ENCODE measurements around the gene GRM7.

Gene GRM7

DNA sequence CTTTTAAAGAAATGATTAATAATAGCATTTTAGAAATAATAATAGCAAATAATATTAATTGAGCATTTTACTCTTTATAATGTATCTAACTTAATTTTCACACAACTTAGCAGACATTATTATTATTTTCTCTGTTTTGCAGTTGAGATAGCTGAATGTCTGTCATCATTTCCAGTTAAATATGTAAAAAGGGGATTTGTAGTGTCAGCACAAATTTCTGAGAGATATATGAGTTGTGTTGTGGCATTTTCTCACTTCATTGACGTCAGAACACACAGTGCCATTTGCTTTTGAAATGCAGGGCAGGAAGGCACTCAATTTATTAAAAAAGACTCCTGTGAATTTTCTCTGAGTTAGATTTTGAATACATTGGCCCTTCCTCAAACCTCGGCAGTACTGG, 111.0 kb downstream of the GRM7 start:
- H3K9me3 ChIP-seq (ENCODE audit: severe bottlenecking) = no peaks in the 10 kb centered on the region
- TF ChIP-seq, protein P1, sequence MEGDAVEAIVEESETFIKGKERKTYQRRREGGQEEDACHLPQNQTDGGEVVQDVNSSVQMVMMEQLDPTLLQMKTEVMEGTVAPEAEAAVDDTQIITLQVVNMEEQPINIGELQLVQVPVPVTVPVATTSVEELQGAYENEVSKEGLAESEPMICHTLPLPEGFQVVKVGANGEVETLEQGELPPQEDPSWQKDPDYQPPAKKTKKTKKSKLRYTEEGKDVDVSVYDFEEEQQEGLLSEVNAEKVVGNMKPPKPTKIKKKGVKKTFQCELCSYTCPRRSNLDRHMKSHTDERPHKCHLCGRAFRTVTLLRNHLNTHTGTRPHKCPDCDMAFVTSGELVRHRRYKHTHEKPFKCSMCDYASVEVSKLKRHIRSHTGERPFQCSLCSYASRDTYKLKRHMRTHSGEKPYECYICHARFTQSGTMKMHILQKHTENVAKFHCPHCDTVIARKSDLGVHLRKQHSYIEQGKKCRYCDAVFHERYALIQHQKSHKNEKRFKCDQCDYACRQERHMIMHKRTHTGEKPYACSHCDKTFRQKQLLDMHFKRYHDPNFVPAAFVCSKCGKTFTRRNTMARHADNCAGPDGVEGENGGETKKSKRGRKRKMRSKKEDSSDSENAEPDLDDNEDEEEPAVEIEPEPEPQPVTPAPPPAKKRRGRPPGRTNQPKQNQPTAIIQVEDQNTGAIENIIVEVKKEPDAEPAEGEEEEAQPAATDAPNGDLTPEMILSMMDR (IDR thresholded peaks at IDR 0.05; ENCODE audit: low read depth, low read length) = no peak

DNA sequence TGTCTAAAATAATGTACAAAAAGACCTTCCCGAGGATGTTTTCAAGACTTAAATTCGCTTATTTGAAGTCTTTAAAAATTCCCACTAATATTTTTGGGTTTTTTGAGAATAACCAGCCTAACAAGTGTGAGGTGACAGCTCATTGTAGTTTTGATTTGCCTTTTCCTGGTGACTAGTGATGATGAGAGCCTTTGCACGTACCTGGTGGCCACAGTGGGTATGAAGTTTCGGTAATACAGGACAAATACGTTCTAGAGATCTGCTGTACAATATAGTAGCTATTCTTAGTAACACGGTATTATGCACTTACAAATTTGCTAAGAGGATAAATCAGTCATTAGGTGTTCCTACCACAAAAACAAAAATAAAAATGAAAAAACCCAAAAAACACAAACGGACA, 124.9 kb downstream of the GRM7 start:
- no peaks in the 10 kb centered on the region for H3K36me3 ChIP-seq
- DNase-seq = no peak
- no peaks in the 10 kb centered on the region for H3K27me3 ChIP-seq (ENCODE audit: insufficient read depth, low read depth, severe bottlenecking)
- H3K4me3 ChIP-seq (ENCODE audit: low read depth, low read length) = no peak overlapping the region
- H3K27ac ChIP-seq = no peak overlapping the region
- TF ChIP-seq, protein P1 (IDR thresholded peaks at IDR 0.05; ENCODE audit: low read depth, low read length) = no peak
- H3K9me3 ChIP-seq (ENCODE audit: severe bottlenecking) = no peaks in the 10 kb centered on the region

More for the DNA sequence above, 111.0 kb downstream of the GRM7 start:
- no peak for DNase-seq
- Histone ChIP-seq H3K36me3 (no peaks in the 10 kb centered on the region), H3K4me3 (ENCODE audit: low read depth, low read length) (no peak overlapping the region), H3K27me3 (ENCODE audit: insufficient read depth, low read depth, severe bottlenecking) (no peaks in the 10 kb centered on the region), H3K27ac (no peak overlapping the region)

DNA sequence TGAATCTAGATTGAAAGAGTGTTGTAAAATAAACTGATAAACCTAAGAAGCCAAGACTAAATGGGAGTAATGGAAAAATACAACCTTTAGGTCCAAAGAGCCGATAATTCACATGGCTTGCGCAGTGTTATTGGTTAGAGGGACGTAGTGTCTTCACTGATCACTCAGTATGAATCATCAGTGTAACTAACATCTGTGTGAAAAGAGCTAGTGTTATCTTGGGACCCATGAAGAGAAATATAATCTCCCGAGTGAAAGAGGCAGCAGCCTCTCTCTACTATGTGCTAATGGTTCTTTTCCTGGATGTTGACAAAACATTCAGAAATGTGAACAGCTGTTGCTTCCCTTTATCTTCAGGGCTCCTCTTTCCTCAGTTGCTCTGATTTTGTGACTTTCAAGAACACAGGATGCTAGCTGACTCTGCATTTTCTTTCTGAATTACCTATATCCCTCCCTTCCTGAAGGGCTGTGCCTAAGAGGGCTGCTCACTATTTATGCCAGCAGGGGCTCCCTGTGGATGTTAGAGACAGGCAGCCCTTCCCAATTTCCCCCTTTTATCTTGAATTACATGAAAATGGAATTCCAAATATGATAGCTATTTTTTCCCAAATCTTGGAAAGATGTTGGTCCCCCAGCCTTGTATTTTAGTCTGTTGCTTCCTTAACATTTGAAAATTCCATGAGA, 128.8 kb downstream of the GRM7 start:
- H3K4me3 ChIP-seq (ENCODE audit: low read depth, low read length) = no peak overlapping the region
- no peak overlapping the region for H3K27ac ChIP-seq
- H3K36me3 ChIP-seq = no peaks in the 10 kb centered on the region
- no peaks in the 10 kb centered on the region for H3K27me3 ChIP-seq (ENCODE audit: insufficient read depth, low read depth, severe bottlenecking)
- TF ChIP-seq, protein P1 (IDR thresholded peaks at IDR 0.05; ENCODE audit: low read depth, low read length) = no peak
- no peak for DNase-seq
- no peaks in the 10 kb centered on the region for H3K9me3 ChIP-seq (ENCODE audit: severe bottlenecking)

DNA sequence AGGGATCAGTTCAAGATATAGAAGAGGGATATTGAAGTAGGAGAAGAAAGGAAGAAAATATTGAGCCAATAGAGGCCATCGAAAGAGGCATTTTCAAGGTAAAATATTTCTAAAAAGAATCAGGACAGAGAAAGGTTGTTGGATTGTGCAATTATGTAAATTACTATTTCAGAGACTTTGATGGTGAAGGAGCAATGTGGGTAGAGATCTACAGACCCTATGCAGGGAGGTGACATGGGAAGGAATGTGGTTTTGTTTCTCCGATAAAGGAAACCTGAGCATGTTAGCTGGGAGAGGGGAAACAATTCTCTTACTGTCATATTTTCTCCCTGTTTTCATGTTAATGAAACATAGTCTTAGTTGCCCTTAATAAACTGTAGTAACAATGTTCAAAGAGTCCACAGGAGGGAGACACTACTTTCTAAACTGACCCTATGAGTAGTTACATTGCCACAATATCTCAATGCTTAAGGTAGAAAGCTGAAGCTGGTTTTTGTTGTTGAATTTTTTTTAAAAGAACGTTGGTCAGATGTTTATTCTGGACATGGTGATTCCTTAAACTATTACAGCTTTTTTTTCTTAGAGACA, 133.3 kb downstream of the GRM7 start:
- Histone ChIP-seq H3K36me3 (no peaks in the 10 kb centered on the region), H3K27me3 (ENCODE audit: insufficient read depth, low read depth, severe bottlenecking) (no peaks in the 10 kb centered on the region), H3K27ac (no peak overlapping the region), H3K9me3 (ENCODE audit: severe bottlenecking) (no peaks in the 10 kb centered on the region), H3K4me3 (ENCODE audit: low read depth, low read length) (no peak overlapping the region)
- DNase-seq = no peak
- TF ChIP-seq, protein P1 (IDR thresholded peaks at IDR 0.05; ENCODE audit: low read depth, low read length) = peak; percentile 20; the same call in 1 of the 2 replicates

DNA sequence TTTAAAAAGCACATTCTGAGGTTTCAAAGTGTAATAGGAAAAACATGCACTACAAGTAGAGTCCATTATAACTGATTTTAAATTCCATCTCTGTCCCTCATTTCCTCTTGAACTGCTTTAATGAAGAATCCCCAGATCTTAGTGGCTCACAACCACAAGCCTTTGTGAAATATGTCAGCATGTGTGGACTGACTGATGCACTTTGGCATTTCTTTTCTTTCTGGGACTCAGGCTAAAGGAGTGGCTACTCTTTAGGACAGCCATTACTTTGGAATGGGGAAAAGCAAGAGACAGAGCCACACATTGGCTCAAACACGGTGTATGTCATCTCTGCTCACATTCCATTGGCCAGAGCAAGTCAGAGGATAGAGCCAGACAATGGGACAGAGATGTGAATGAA, 139.6 kb downstream of the GRM7 start:
- Histone ChIP-seq H3K27ac (no peak overlapping the region), H3K9me3 (ENCODE audit: severe bottlenecking) (peaks cover 4% of the 10 kb centered on the region), H3K27me3 (ENCODE audit: insufficient read depth, low read depth, severe bottlenecking) (no peaks in the 10 kb centered on the region), H3K4me3 (ENCODE audit: low read depth, low read length) (no peak overlapping the region), H3K36me3 (no peaks in the 10 kb centered on the region)
- DNase-seq = no peak
- TF ChIP-seq, protein P1 (IDR thresholded peaks at IDR 0.05; ENCODE audit: low read depth, low read length) = no peak
